Measurements from ENCODE around the gene THSD7B.

DNA sequence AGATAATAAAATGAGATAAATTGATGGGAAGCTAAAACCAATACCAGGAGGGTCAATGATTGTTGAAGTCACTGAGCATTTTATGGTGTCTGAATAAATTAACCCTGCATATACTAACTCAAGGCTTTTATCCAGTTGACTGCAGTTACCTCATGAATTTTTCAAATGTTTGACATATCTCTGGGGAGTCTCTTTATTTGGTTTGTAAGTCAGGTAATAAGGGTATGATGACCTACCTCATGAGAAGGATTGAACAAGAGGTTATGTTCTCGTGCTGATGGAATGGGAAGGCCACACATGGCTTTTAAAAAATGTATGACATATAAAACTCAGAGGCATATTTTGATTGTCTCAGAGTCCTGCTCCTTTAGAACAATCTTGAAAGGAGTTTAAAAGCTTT lies 237.6 kb downstream of the THSD7B start:
- TF ChIP-seq CTCF (conservative IDR thresholded peaks at IDR 0.05; ENCODE audit: low read length) (no peak), EZH2phosphoT487 (IDR thresholded peaks at IDR 0.05; ENCODE audit: borderline replicate concordance) (no peak)

Data from Loucy (cell line).